WTC11 (cell line): Measurements from ENCODE around the gene TMEM178B. TPM values are rescaled to one million over a fixed set of nuclear protein-coding genes. Genes with fewer than 3 reads are reported as not detected.

Source experiments
- ATAC-seq: fragments of 200-7000 bp; cut with Tn5 transposase; 2 replicates; pipeline ENCODE4 v1.10.0; 2021; ENCODE audit warnings: mild to moderate bottlenecking, moderate library complexity
- CTCF ChIA-PET: fragments of 300-600 bp; sonication (Branson Sonifier 250); formaldehyde crosslinking; loops from one replicate; lab custom pipeline; 2021; ENCODE audit warnings: antibody characterized with exemption; lab: Charles Lee
- POLR2A ChIA-PET: fragments of 350-600 bp; sonication (Branson Sonifier 250); formaldehyde crosslinking; loops from one replicate; lab custom pipeline; 2021; ENCODE audit warnings: antibody characterized with exemption; lab: Charles Lee
- DNase-seq: peaks from one replicate; pipeline ENCODE4 v3.0.0; 2021; ENCODE audit warnings: low spot score
- H3K27ac Mint-ChIP-seq: 2 replicates; pipeline ENCODE4 v1.8.0; 2021; ENCODE audit warnings: mixed read lengths
- H3K27me3 Mint-ChIP-seq: 2 replicates; pipeline ENCODE4 v1.8.0; 2021; ENCODE audit warnings: low read depth, mild to moderate bottlenecking, moderate library complexity, mixed read lengths
- H3K36me3 Mint-ChIP-seq: 2 replicates; pipeline ENCODE4 v1.8.0; 2021; ENCODE audit warnings: mixed read lengths
- H3K4me1 Mint-ChIP-seq: 2 replicates; pipeline ENCODE4 v1.8.0; 2022; ENCODE audit warnings: mixed read lengths
- H3K4me3 Mint-ChIP-seq: 2 replicates; pipeline ENCODE4 v1.8.0; 2021; ENCODE audit warnings: mild to moderate bottlenecking, moderate library complexity, mixed read lengths
- H3K9me3 Mint-ChIP-seq: 2 replicates; pipeline ENCODE4 v1.8.0; 2021; ENCODE audit warnings: mixed read lengths
- CREM ChIP-seq: sonication (generic); formaldehyde crosslinking; IDR thresholded peaks from 2 replicates; pipeline ENCODE4 v1.8.1; 2022; ENCODE audit warnings: mild to moderate bottlenecking, missing genetic modification reagents, moderate library complexity
- EMX1 ChIP-seq: fragments of 250-450 bp; sonication (Bioruptor Pico); IDR thresholded peaks from 2 replicates; pipeline ENCODE4 v1.8.0; 2021; ENCODE audit warnings: mild to moderate bottlenecking
- ETV6 ChIP-seq: sonication (generic); formaldehyde crosslinking; IDR thresholded peaks from 2 replicates; pipeline ENCODE4 v1.8.1; 2022; ENCODE audit warnings: mild to moderate bottlenecking, missing genetic modification reagents
- FOXJ3 ChIP-seq: sonication (generic); formaldehyde crosslinking; IDR thresholded peaks from 2 replicates; pipeline ENCODE4 v1.9.0; 2021; ENCODE audit warnings: missing genetic modification reagents, mild to moderate bottlenecking, borderline replicate concordance
- IRF2 ChIP-seq: sonication (generic); formaldehyde crosslinking; IDR thresholded peaks from 2 replicates; pipeline ENCODE4 v1.8.0; 2022; ENCODE audit warnings: low read depth, missing genetic modification reagents, borderline replicate concordance
- MYBL2 ChIP-seq: sonication (generic); formaldehyde crosslinking; IDR thresholded peaks from 2 replicates; pipeline ENCODE4 v1.8.1; 2023; ENCODE audit warnings: mild to moderate bottlenecking, moderate library complexity, missing genetic modification reagents
- NFYB ChIP-seq: sonication (generic); formaldehyde crosslinking; conservative IDR thresholded peaks from 2 replicates; pipeline ENCODE4 v1.8.0; 2022; ENCODE audit warnings: low read depth, missing genetic modification reagents
- NR2C2 ChIP-seq: sonication (generic); formaldehyde crosslinking; IDR thresholded peaks from 2 replicates; pipeline ENCODE4 v1.8.0; 2022; ENCODE audit warnings: mild to moderate bottlenecking, missing genetic modification reagents
- PRRX2 ChIP-seq: fragments of 250-450 bp; sonication (Bioruptor Pico); IDR thresholded peaks from 2 replicates; pipeline ENCODE4 v1.8.0; 2021; ENCODE audit warnings: mild to moderate bottlenecking
- RORB ChIP-seq: fragments of 250-450 bp; sonication (Bioruptor Pico); IDR thresholded peaks from 2 replicates; pipeline ENCODE4 v1.9.0; 2021; ENCODE audit warnings: mild to moderate bottlenecking
- SMAD3 ChIP-seq: sonication (generic); formaldehyde crosslinking; IDR thresholded peaks from 2 replicates; pipeline ENCODE4 v1.8.0; 2022; ENCODE audit warnings: missing genetic modification reagents, mild to moderate bottlenecking, borderline replicate concordance
- SOX15 ChIP-seq: fragments of 250-450 bp; sonication (Bioruptor Pico); IDR thresholded peaks from 2 replicates; pipeline ENCODE4 v1.9.0; 2021; ENCODE audit warnings: mild to moderate bottlenecking
- TP53 ChIP-seq: sonication (generic); formaldehyde crosslinking; IDR thresholded peaks from 2 replicates; pipeline ENCODE4 v1.8.1; 2023; ENCODE audit warnings: mild to moderate bottlenecking, missing genetic modification reagents
- ZNF219 ChIP-seq: sonication (generic); formaldehyde crosslinking; IDR thresholded peaks from 2 replicates; pipeline ENCODE4 v1.8.0; 2023; ENCODE audit warnings: missing genetic modification reagents, mild to moderate bottlenecking, borderline replicate concordance
- ZNF232 ChIP-seq: sonication (generic); formaldehyde crosslinking; IDR thresholded peaks from 2 replicates; pipeline ENCODE4 v1.8.0; 2022; ENCODE audit warnings: mild to moderate bottlenecking, missing genetic modification reagents
- ZNF263 ChIP-seq: sonication (generic); formaldehyde crosslinking; IDR thresholded peaks from 2 replicates; pipeline ENCODE4 v1.8.1; 2022; ENCODE audit warnings: low read depth, mild to moderate bottlenecking, moderate library complexity, missing genetic modification reagents
- ZNF416 ChIP-seq: fragments of 250-450 bp; sonication (Bioruptor Pico); IDR thresholded peaks from 2 replicates; pipeline ENCODE4 v1.9.0; 2021; ENCODE audit warnings: mild to moderate bottlenecking, inconsistent platforms
- total RNA-seq: library from RNA; stranded (reverse); gene quantifications from 3 replicates; pipeline ENCODE4 v1.2.3, GENCODE V29; 2021
- TF ChIP-seq, protein P1 (sequence below): fragments of 250-450 bp; sonication (Bioruptor Pico); IDR thresholded peaks from 2 replicates; pipeline ENCODE4 v2.1.2; 2022; ENCODE audit warnings: mild to moderate bottlenecking, moderate library complexity
- TF ChIP-seq, protein P2 (sequence below): sonication (generic); formaldehyde crosslinking; conservative IDR thresholded peaks from 2 replicates; pipeline ENCODE4 v1.8.1; 2023; ENCODE audit warnings: mild to moderate bottlenecking, low read depth, missing genetic modification reagents, moderate library complexity
- TF ChIP-seq, protein P3 (sequence below): sonication (generic); formaldehyde crosslinking; IDR thresholded peaks from 2 replicates; pipeline ENCODE4 v1.8.1; 2022; ENCODE audit warnings: missing genetic modification reagents, borderline replicate concordance
- TF ChIP-seq, protein P4 (sequence below): sonication (generic); formaldehyde crosslinking; IDR thresholded peaks from 2 replicates; pipeline ENCODE4 v1.8.1; 2022; ENCODE audit warnings: low read depth, mild to moderate bottlenecking, moderate library complexity, missing genetic modification reagents, borderline replicate concordance
- TF ChIP-seq, protein P5 (sequence below): sonication (generic); formaldehyde crosslinking; IDR thresholded peaks from 2 replicates; pipeline ENCODE4 v1.8.1; 2022; ENCODE audit warnings: mild to moderate bottlenecking, missing genetic modification reagents, moderate library complexity, borderline replicate concordance

The TMEM178B gene
- total RNA-seq, 1 experiment from 2014 or later, result 20.4 TPM

DNA sequence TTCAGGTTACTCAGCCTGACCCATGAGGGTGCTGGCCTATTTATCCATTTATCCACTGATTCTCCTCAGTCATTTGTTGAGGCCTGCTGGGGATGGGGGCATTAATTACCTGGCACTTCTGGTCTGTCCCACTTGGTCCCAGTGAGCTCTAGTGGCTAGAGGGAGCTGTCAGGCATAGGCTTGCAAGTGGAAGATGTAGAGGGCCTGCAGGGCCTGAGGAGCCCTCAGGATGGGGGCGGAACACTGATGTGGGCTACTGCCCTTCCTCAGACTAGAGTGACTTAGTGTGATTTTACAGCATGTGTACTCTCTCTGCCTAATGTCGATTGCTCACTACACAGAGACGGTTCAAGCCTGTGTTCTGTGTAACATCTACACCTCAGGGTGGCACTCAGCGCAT, 45.3 kb downstream of the TMEM178B start:
- Mint-ChIP-seq H3K27ac (peak overlapping the region; percentile 11; the same call in 1 of the 2 replicates), H3K36me3 (peaks cover 7% of the 10 kb centered on the region), H3K27me3 (no peaks in the 10 kb centered on the region; the same call in 1 of the 2 replicates), H3K4me3 (no peak overlapping the region), H3K4me1 (peaks cover 47% of the 10 kb centered on the region), H3K9me3 (peaks cover 9% of the 10 kb centered on the region)
- no peak for DNase-seq
- ATAC-seq, result peak; percentile 69
- ChIA-PET POLR2A (no interaction called here), CTCF (no interaction called here)
- no peak for TF ChIP-seq ZNF263 (CRISPR knock-in tag)
- no peak for TF ChIP-seq NFYB (CRISPR knock-in tag)
- TF ChIP-seq RORB, result no peak
- no peak for TF ChIP-seq EMX1 (CRISPR knock-in tag)
- TF ChIP-seq ETV6 (CRISPR knock-in tag), result no peak
- TF ChIP-seq, protein P1, sequence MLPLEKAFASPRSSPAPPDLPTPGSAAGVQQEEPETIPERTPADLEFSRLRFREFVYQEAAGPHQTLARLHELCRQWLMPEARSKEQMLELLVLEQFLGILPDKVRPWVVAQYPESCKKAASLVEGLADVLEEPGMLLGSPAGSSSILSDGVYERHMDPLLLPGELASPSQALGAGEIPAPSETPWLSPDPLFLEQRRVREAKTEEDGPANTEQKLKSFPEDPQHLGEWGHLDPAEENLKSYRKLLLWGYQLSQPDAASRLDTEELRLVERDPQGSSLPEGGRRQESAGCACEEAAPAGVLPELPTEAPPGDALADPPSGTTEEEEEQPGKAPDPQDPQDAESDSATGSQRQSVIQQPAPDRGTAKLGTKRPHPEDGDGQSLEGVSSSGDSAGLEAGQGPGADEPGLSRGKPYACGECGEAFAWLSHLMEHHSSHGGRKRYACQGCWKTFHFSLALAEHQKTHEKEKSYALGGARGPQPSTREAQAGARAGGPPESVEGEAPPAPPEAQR (CRISPR knock-in tag), result no peak
- no peak for TF ChIP-seq MYBL2 (CRISPR knock-in tag)
- TF ChIP-seq, protein P2, sequence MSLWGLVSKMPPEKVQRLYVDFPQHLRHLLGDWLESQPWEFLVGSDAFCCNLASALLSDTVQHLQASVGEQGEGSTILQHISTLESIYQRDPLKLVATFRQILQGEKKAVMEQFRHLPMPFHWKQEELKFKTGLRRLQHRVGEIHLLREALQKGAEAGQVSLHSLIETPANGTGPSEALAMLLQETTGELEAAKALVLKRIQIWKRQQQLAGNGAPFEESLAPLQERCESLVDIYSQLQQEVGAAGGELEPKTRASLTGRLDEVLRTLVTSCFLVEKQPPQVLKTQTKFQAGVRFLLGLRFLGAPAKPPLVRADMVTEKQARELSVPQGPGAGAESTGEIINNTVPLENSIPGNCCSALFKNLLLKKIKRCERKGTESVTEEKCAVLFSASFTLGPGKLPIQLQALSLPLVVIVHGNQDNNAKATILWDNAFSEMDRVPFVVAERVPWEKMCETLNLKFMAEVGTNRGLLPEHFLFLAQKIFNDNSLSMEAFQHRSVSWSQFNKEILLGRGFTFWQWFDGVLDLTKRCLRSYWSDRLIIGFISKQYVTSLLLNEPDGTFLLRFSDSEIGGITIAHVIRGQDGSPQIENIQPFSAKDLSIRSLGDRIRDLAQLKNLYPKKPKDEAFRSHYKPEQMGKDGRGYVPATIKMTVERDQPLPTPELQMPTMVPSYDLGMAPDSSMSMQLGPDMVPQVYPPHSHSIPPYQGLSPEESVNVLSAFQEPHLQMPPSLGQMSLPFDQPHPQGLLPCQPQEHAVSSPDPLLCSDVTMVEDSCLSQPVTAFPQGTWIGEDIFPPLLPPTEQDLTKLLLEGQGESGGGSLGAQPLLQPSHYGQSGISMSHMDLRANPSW (CRISPR knock-in tag), result no peak
- no peak for TF ChIP-seq SOX15 (CRISPR knock-in tag)
- no peak for TF ChIP-seq ZNF416
- no peak for TF ChIP-seq ZNF219 (CRISPR knock-in tag)

DNA sequence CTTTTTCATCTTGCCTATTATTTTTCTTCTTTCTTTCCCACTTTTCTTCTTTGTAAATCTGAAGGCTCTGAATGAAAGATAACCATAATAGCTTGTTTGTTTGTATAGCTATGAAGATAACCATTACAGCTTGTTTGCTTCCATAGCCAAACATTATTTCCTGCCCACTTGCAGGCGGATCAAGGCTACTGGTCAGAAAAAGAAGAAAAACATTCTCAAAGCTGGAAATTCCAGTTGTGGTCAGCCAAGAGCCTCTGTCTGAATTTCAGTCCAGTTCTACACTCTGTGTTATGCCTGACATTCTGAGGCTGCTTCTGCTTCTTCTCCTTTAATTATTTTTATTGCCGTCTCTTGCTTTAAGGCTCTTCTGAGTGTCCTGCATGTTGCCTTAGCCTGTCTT, 48.9 kb downstream of the TMEM178B start:
- ChIA-PET POLR2A (interaction anchor here (0.6 kb wide), 1 partner anchor 136 kb away, joined by 5 read pairs; no protein-coding TSS in a partner anchor), CTCF (no interaction called here)
- DNase-seq, result no peak

DNA sequence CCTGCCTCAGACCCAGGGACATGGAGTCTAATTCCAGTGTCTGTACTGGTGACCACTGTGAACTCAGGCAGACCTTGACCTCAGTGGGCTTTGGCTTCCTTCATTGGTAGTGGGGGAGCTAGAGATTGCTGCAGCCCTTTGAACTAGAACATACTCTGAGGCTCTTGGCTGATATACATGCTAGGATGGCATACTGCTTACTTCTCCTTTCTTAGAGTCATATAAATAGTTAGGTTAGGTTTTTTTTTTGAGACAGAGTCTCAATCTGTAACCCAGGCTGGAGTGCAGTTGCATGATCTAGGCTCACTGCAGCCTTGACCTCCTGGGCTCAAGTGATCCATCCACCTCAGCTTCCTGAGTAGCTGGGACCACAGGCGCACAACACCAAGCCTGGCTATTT, 49.7 kb downstream of the TMEM178B start:
- Mint-ChIP-seq H3K4me1 (peaks cover 46% of the 10 kb centered on the region), H3K9me3 (peaks cover 4% of the 10 kb centered on the region; the same call in 1 of the 2 replicates), H3K27me3 (no peaks in the 10 kb centered on the region; the same call in 1 of the 2 replicates), H3K36me3 (no peaks in the 10 kb centered on the region), H3K27ac (no peak overlapping the region), H3K4me3 (no peak overlapping the region)
- CTCF ChIA-PET, result no interaction called here
- POLR2A ChIA-PET, result interaction anchor here (0.6 kb wide), 1 partner anchor 137 kb away, joined by 5 read pairs; no protein-coding TSS in a partner anchor
- ATAC-seq (no peak), DNase-seq (no peak)
- TF ChIP-seq FOXJ3 (CRISPR knock-in tag), result no peak
- TF ChIP-seq TP53 (CRISPR knock-in tag), result no peak
- TF ChIP-seq, protein P3, sequence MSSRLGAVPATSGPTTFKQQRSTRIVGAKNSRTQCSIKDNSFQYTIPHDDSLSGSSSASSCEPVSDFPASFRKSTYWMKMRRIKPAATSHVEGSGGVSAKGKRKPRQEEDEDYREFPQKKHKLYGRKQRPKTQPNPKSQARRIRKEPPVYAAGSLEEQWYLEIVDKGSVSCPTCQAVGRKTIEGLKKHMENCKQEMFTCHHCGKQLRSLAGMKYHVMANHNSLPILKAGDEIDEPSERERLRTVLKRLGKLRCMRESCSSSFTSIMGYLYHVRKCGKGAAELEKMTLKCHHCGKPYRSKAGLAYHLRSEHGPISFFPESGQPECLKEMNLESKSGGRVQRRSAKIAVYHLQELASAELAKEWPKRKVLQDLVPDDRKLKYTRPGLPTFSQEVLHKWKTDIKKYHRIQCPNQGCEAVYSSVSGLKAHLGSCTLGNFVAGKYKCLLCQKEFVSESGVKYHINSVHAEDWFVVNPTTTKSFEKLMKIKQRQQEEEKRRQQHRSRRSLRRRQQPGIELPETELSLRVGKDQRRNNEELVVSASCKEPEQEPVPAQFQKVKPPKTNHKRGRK (CRISPR knock-in tag), result no peak
- TF ChIP-seq ZNF232, result no peak
- TF ChIP-seq, protein P4, sequence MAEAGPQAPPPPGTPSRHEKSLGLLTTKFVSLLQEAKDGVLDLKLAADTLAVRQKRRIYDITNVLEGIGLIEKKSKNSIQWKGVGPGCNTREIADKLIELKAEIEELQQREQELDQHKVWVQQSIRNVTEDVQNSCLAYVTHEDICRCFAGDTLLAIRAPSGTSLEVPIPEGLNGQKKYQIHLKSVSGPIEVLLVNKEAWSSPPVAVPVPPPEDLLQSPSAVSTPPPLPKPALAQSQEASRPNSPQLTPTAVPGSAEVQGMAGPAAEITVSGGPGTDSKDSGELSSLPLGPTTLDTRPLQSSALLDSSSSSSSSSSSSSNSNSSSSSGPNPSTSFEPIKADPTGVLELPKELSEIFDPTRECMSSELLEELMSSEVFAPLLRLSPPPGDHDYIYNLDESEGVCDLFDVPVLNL (CRISPR knock-in tag), result no peak
- TF ChIP-seq IRF2 (CRISPR knock-in tag), result no peak
- TF ChIP-seq NR2C2 (CRISPR knock-in tag), result no peak
- no peak for TF ChIP-seq PRRX2 (CRISPR knock-in tag)
- TF ChIP-seq SMAD3 (CRISPR knock-in tag), result no peak

More for the DNA sequence above, 48.9 kb downstream of the TMEM178B start:
- ATAC-seq, result no peak
- H3K4me3 Mint-ChIP-seq, result no peak overlapping the region
- H3K27ac Mint-ChIP-seq, result no peak overlapping the region
- peaks cover 54% of the 10 kb centered on the region for H3K4me1 Mint-ChIP-seq
- peaks cover 4% of the 10 kb centered on the region; the same call in 1 of the 2 replicates for H3K9me3 Mint-ChIP-seq
- no peaks in the 10 kb centered on the region; the same call in 1 of the 2 replicates for H3K27me3 Mint-ChIP-seq
- no peaks in the 10 kb centered on the region for H3K36me3 Mint-ChIP-seq
- TF ChIP-seq CREM (CRISPR knock-in tag), result no peak
- TF ChIP-seq, protein P5, sequence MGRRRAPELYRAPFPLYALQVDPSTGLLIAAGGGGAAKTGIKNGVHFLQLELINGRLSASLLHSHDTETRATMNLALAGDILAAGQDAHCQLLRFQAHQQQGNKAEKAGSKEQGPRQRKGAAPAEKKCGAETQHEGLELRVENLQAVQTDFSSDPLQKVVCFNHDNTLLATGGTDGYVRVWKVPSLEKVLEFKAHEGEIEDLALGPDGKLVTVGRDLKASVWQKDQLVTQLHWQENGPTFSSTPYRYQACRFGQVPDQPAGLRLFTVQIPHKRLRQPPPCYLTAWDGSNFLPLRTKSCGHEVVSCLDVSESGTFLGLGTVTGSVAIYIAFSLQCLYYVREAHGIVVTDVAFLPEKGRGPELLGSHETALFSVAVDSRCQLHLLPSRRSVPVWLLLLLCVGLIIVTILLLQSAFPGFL (CRISPR knock-in tag), result no peak
- TF ChIP-seq, all 79 proteins: peak for 0
